Measurements from ENCODE around the gene TENM3.

TENM3 gene

DNA sequence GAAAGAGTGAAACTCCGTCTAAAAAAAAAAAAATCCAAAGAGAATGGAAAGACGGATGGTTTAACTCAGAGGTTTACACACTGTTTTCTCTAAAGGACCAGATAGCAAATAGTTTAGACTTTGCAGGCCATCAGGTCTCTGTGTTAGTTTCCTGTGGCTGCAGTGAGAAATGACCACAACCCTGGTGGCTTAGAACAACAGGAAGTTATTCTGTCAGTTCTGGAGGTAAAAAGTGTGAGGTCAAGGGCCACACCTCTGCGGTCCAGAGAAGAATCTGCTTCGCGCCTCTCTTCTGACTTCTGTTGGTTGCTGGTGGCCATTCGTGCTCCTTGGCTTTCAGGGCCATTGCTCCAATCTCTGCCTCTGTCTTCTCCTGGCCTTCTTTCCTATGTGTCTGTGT lies 76.9 kb downstream of the TENM3 start:
- Histone ChIP-seq H3K27me3 (ENCODE audit: control insufficient read depth, insufficient read depth, low read length) (no peaks in the 10 kb centered on the region), H3K9me3 (ENCODE audit: control insufficient read depth, low read depth, low read length) (no peaks in the 10 kb centered on the region), H3K27ac (ENCODE audit: low read length) (no peak overlapping the region), H3K4me3 (ENCODE audit: low read length) (no peak overlapping the region), H3K36me3 (ENCODE audit: control insufficient read depth, low read depth, low read length) (no peaks in the 10 kb centered on the region), H3K9ac (ENCODE audit: low read length) (no peak overlapping the region), H3K4me1 (ENCODE audit: control insufficient read depth, low read depth, low read length) (peaks cover 5% of the 10 kb centered on the region)

DNA sequence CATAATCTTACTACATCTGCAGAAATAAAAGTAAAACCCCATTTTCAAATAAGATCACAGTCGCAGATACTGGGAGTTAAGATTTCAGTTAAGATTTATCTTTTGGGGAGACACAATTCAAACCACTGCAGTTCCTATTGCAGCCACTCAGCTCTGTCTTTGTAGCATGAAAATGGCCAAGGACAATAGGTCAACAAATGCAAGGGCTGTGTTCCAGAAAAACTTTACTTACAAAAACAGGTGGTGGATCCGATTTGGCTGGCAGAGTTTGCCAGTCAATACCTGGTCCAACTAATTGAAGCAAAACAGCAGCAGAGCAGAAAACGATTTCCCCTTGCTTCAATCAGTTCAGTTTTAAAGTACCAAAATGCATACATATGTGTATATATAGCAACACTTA lies 77.4 kb downstream of the TENM3 start:
- H3K27me3 ChIP-seq (ENCODE audit: control insufficient read depth, insufficient read depth, low read length): no peaks in the 10 kb centered on the region
- no peaks in the 10 kb centered on the region for H3K36me3 ChIP-seq (ENCODE audit: control insufficient read depth, low read depth, low read length)
- H3K9ac ChIP-seq (ENCODE audit: low read length): no peak overlapping the region
- H3K4me3 ChIP-seq (ENCODE audit: low read length): no peak overlapping the region
- no peak overlapping the region for H3K27ac ChIP-seq (ENCODE audit: low read length)
- peaks cover 5% of the 10 kb centered on the region for H3K4me1 ChIP-seq (ENCODE audit: control insufficient read depth, low read depth, low read length)
- H3K9me3 ChIP-seq (ENCODE audit: control insufficient read depth, low read depth, low read length): no peaks in the 10 kb centered on the region

DNA sequence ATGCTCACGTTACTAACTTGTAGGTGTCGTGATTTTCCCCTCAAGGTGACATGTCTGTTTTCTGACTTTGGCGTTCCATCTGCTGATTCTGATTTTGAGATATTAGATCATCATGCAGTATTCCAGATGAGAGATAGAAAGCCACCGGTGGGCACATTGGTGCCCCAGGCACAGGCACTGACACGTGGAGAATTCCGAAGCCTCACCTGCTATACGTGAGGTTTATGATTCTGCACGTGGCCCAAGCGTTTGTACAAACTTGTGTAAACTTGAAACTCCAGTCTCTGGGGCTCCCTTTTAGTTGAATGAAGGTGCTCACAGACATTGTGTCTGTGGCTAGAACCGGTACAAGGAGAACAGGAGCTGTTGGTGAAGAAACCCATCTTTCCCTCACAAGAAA lies 81.1 kb downstream of the TENM3 start:
- Histone ChIP-seq H3K4me3 (ENCODE audit: low read length) (no peak overlapping the region), H3K9ac (ENCODE audit: low read length) (no peak overlapping the region), H3K27me3 (ENCODE audit: control insufficient read depth, insufficient read depth, low read length) (no peaks in the 10 kb centered on the region), H3K4me1 (ENCODE audit: control insufficient read depth, low read depth, low read length) (peaks cover 5% of the 10 kb centered on the region), H3K27ac (ENCODE audit: low read length) (no peak overlapping the region), H3K9me3 (ENCODE audit: control insufficient read depth, low read depth, low read length) (no peaks in the 10 kb centered on the region), H3K36me3 (ENCODE audit: control insufficient read depth, low read depth, low read length) (no peaks in the 10 kb centered on the region)

DNA sequence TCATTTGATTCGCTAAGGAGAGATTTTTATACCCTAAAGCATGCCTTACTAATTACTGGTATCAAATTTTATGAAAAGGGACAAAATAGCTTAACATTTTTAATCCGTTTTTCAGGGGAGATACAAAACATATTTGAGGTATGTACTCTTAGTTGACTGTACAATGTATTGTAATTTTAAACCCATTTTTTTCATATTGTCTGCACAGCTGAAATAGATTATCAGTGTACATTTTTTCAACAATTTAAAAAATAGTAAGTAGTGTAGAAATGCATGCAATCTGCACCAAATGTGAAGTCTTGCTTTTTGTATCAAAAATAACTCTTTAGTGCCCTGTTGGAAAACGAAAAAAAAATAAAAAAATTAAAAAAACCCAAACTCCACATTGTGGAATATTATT lies 82.2 kb downstream of the TENM3 start:
- no peaks in the 10 kb centered on the region for H3K27me3 ChIP-seq (ENCODE audit: control insufficient read depth, insufficient read depth, low read length)
- no peak overlapping the region for H3K27ac ChIP-seq (ENCODE audit: low read length)
- no peaks in the 10 kb centered on the region for H3K36me3 ChIP-seq (ENCODE audit: control insufficient read depth, low read depth, low read length)
- no peak overlapping the region for H3K4me3 ChIP-seq (ENCODE audit: low read length)
- H3K9ac ChIP-seq (ENCODE audit: low read length): no peak overlapping the region
- H3K4me1 ChIP-seq (ENCODE audit: control insufficient read depth, low read depth, low read length): peaks cover 9% of the 10 kb centered on the region
- no peaks in the 10 kb centered on the region for H3K9me3 ChIP-seq (ENCODE audit: control insufficient read depth, low read depth, low read length)

DNA sequence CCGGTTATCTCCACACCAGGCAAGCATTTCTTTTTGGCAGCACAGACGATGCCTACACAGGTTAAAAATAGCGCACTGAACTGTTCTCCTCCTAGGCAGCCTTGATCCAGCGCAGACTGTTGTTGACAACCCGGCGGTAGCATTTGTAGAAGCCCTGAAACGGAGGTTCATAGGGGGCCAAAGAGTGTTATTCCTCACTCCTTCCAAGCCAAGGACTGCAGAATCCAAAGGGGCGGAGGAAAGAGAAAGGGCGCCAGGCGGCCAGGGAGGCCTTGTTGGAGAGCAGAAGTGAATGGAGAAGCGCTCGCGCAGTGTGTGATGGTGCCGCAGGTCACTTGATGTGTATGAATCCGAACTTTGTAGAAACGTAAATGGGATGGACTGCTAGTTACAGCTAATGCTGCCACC lies 82.7 kb downstream of the TENM3 start:
- H3K9me3 ChIP-seq (ENCODE audit: control insufficient read depth, low read depth, low read length): no peaks in the 10 kb centered on the region
- no peak overlapping the region for H3K27ac ChIP-seq (ENCODE audit: low read length)
- H3K9ac ChIP-seq (ENCODE audit: low read length): no peak overlapping the region
- H3K27me3 ChIP-seq (ENCODE audit: control insufficient read depth, insufficient read depth, low read length): no peaks in the 10 kb centered on the region
- peaks cover 12% of the 10 kb centered on the region for H3K4me1 ChIP-seq (ENCODE audit: control insufficient read depth, low read depth, low read length)
- no peak overlapping the region for H3K4me3 ChIP-seq (ENCODE audit: low read length)
- no peaks in the 10 kb centered on the region for H3K36me3 ChIP-seq (ENCODE audit: control insufficient read depth, low read depth, low read length)

DNA sequence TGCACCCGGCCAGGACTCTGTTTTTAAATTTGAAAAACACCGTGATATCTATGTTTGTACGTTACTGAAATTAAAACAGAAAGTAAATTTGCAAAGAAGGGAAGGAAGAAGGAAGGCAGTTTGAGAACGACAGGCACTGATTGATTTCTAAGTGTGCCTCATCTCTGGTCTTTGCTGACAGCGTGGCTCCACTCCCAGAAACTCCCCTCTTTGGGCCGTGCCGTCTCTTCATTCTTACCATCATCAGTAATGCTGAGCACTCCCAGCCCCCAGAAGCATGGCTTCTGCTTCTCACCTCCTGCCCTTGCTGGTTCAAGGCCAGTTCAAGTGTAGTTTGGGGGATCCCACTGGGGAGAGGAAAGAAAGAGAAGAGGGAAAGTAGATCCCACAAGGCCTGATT lies 85.3 kb downstream of the TENM3 start:
- Histone ChIP-seq H3K36me3 (ENCODE audit: control insufficient read depth, low read depth, low read length) (no peaks in the 10 kb centered on the region), H3K27ac (ENCODE audit: low read length) (no peak overlapping the region), H3K4me3 (ENCODE audit: low read length) (no peak overlapping the region), H3K9me3 (ENCODE audit: control insufficient read depth, low read depth, low read length) (no peaks in the 10 kb centered on the region), H3K9ac (ENCODE audit: low read length) (no peak overlapping the region), H3K27me3 (ENCODE audit: control insufficient read depth, insufficient read depth, low read length) (no peaks in the 10 kb centered on the region), H3K4me1 (ENCODE audit: control insufficient read depth, low read depth, low read length) (peaks cover 8% of the 10 kb centered on the region)

DNA sequence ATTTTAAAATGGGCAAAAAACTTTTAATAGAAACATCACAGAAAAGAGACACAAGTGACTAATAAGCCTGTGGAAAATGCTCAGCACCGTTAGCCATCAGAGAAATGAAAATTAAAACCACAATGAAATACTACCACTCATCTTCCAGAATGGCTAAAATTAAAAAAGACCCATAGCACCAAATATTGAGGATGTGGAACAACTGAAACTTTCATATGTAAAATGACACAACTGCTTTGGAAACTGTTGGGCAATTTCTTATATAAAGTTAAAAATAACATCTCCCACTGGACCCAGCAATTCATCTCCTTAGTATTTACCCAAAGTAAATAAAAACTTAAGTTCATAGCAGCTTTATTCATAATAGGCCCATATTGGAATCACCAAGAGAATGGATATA lies 94.2 kb downstream of the TENM3 start:
- Histone ChIP-seq H3K9ac (ENCODE audit: low read length) (no peak overlapping the region), H3K4me1 (ENCODE audit: control insufficient read depth, low read depth, low read length) (peaks cover 6% of the 10 kb centered on the region), H3K9me3 (ENCODE audit: control insufficient read depth, low read depth, low read length) (no peaks in the 10 kb centered on the region), H3K4me3 (ENCODE audit: low read length) (no peak overlapping the region), H3K27me3 (ENCODE audit: control insufficient read depth, insufficient read depth, low read length) (no peaks in the 10 kb centered on the region), H3K27ac (ENCODE audit: low read length) (no peak overlapping the region), H3K36me3 (ENCODE audit: control insufficient read depth, low read depth, low read length) (no peaks in the 10 kb centered on the region)

DNA sequence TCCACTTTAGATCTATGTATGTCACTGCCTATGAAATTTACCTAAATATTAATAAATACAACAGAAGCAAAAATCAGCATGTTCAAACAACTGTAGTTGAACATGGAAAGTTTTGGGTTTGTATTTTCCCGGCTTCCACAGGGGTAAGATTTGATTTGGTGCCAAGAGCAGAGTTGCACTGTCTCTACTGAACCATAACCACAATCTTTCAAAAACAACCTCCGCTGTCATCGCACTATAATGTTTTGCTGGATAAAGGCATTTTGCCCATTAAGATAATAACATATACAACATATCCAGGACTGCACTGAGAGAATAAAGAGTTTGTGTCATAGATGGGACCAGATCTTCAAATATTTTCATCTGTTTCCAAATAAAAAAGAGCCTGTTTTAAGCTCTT lies 94.9 kb downstream of the TENM3 start:
- no peaks in the 10 kb centered on the region for H3K36me3 ChIP-seq (ENCODE audit: control insufficient read depth, low read depth, low read length)
- no peaks in the 10 kb centered on the region for H3K9me3 ChIP-seq (ENCODE audit: control insufficient read depth, low read depth, low read length)
- peaks cover 13% of the 10 kb centered on the region for H3K4me1 ChIP-seq (ENCODE audit: control insufficient read depth, low read depth, low read length)
- H3K27ac ChIP-seq (ENCODE audit: low read length): no peak overlapping the region
- H3K4me3 ChIP-seq (ENCODE audit: low read length): no peak overlapping the region
- H3K27me3 ChIP-seq (ENCODE audit: control insufficient read depth, insufficient read depth, low read length): no peaks in the 10 kb centered on the region
- no peak overlapping the region for H3K9ac ChIP-seq (ENCODE audit: low read length)

DNA sequence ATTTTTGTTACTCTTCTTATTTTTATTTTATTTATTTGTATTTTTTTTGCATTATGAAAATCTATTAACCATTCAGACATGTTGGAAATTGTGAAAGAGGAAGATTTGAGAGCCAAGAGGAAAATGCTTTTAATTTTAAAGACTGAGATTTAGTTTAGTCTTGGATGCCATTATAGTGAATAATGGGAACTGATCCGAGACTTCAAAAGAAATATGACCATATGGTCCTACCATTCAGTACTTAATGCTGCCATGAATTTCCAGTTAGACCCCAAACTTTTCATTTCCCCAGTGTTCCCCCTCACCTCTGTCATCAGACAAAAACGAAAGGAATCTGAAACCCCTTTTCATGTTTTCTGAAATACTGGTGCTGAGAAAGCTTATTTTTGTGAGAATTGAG lies 95.5 kb downstream of the TENM3 start:
- Histone ChIP-seq H3K4me3 (ENCODE audit: low read length) (no peak overlapping the region), H3K27ac (ENCODE audit: low read length) (no peak overlapping the region), H3K9ac (ENCODE audit: low read length) (no peak overlapping the region), H3K9me3 (ENCODE audit: control insufficient read depth, low read depth, low read length) (no peaks in the 10 kb centered on the region), H3K27me3 (ENCODE audit: control insufficient read depth, insufficient read depth, low read length) (no peaks in the 10 kb centered on the region), H3K4me1 (ENCODE audit: control insufficient read depth, low read depth, low read length) (peaks cover 18% of the 10 kb centered on the region), H3K36me3 (ENCODE audit: control insufficient read depth, low read depth, low read length) (no peaks in the 10 kb centered on the region)

DNA sequence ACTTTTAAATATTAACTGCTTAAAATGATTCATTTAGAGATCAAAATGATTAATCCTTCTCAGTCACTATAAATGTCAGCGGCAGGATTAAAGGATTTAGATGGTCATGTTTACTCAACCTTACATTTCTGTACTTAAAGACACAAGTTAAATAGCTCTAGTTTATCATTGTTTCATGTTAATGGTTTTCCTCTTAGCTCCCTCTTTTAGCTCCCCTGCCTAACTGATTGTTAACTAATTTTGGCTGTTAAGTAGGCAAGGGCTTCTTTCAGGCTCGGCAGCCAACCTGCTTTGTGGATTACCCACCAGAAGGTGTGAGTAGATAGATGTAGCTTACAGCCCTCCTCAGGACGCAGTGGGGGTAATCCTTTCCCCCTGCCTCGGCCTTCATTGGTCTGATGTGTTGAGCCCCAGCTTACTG lies 96.0 kb downstream of the TENM3 start:
- Histone ChIP-seq H3K27me3 (ENCODE audit: control insufficient read depth, insufficient read depth, low read length) (no peaks in the 10 kb centered on the region), H3K9me3 (ENCODE audit: control insufficient read depth, low read depth, low read length) (no peaks in the 10 kb centered on the region), H3K4me1 (ENCODE audit: control insufficient read depth, low read depth, low read length) (peaks cover 23% of the 10 kb centered on the region), H3K36me3 (ENCODE audit: control insufficient read depth, low read depth, low read length) (no peaks in the 10 kb centered on the region), H3K27ac (ENCODE audit: low read length) (no peak overlapping the region), H3K9ac (ENCODE audit: low read length) (no peak overlapping the region), H3K4me3 (ENCODE audit: low read length) (no peak overlapping the region)

DNA sequence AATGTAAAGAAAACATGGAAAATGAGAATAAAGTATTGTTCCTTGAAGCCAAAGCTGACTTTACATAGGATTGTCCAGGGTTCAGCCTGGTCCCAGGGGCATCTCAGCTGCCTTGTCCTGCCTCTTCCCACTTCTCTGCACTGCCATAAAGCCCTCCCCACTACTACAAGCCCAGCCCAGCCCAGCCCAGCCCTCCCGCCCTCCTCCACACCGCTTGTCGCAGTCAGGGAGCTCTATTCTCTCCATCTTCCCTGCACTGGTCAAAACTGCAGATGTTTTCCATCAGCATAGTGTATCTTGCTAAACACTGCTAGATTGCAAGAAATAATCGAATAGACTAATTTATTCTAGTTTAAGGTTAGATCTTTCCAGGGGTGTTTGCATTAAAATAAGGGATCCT lies 100.3 kb downstream of the TENM3 start:
- Histone ChIP-seq H3K27ac (ENCODE audit: low read length) (no peak overlapping the region), H3K4me1 (ENCODE audit: control insufficient read depth, low read depth, low read length) (peaks cover 30% of the 10 kb centered on the region), H3K27me3 (ENCODE audit: control insufficient read depth, insufficient read depth, low read length) (no peaks in the 10 kb centered on the region), H3K9me3 (ENCODE audit: control insufficient read depth, low read depth, low read length) (no peaks in the 10 kb centered on the region), H3K4me3 (ENCODE audit: low read length) (no peak overlapping the region), H3K36me3 (ENCODE audit: control insufficient read depth, low read depth, low read length) (no peaks in the 10 kb centered on the region), H3K9ac (ENCODE audit: low read length) (no peak overlapping the region)

DNA sequence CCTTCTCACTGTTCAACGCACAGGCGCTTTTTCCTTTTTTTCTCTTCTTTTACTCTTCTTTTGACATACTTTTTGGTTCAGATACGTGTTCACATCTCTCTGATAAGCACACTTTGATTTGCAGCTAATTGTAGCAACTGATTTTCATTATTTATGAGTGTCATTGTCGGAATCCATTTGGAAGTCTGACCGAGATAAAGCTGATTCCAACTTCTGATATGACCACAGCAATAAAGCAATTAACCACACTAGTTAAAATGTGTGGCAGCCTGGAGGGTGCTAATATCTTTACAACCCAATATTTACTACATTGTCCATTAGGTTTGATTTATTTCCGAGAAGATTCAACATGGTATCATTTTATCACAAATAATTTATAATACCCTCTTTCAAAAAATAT lies 101.8 kb downstream of the TENM3 start:
- H3K27me3 ChIP-seq (ENCODE audit: control insufficient read depth, insufficient read depth, low read length): no peaks in the 10 kb centered on the region
- no peaks in the 10 kb centered on the region for H3K36me3 ChIP-seq (ENCODE audit: control insufficient read depth, low read depth, low read length)
- no peak overlapping the region for H3K4me3 ChIP-seq (ENCODE audit: low read length)
- no peaks in the 10 kb centered on the region for H3K9me3 ChIP-seq (ENCODE audit: control insufficient read depth, low read depth, low read length)
- no peak overlapping the region for H3K27ac ChIP-seq (ENCODE audit: low read length)
- peaks cover 24% of the 10 kb centered on the region for H3K4me1 ChIP-seq (ENCODE audit: control insufficient read depth, low read depth, low read length)
- H3K9ac ChIP-seq (ENCODE audit: low read length): no peak overlapping the region
